ENCODE measurements around the gene PPAT.

The PPAT gene

GRCh38 chr4:56348576-56348975 is 86.8 kb downstream of the PPAT start:
- Histone ChIP-seq H3K36me3 (ENCODE audit: control insufficient read depth, insufficient read depth, low read length) (peaks cover 24% of the 10 kb centered on the region), H3K9me3 (ENCODE audit: control insufficient read depth, low read length) (no peaks in the 10 kb centered on the region), H3K4me1 (ENCODE audit: control insufficient read depth, insufficient read depth, low read length, poor library complexity, severe bottlenecking) (no peaks in the 10 kb centered on the region), H3K4me3 (ENCODE audit: extremely low read depth, insufficient read depth, low read length, poor library complexity, severe bottlenecking) (no peak overlapping the region), H3K27ac (ENCODE audit: low read depth, low read length, severe bottlenecking) (no peak overlapping the region)
- 92% methylated on average over 2 of the region's 3 CpGs for WGBS, 2 experiments (ENCODE audit: insufficient coverage in 2 of 2)

- H3K27ac ChIP-seq (ENCODE audit: low read depth, low read length, severe bottlenecking): no peak overlapping the region
- no peak overlapping the region for H3K4me3 ChIP-seq (ENCODE audit: extremely low read depth, insufficient read depth, low read length, poor library complexity, severe bottlenecking)
- 100% methylated on average over 1 of the region's 4 CpGs; no CpG with 5 or more reads in 1 of the 2 experiments for WGBS, 2 experiments (ENCODE audit: insufficient coverage in 2 of 2)
- peaks cover 16% of the 10 kb centered on the region for H3K36me3 ChIP-seq (ENCODE audit: control insufficient read depth, insufficient read depth, low read length)
- no peaks in the 10 kb centered on the region for H3K4me1 ChIP-seq (ENCODE audit: control insufficient read depth, insufficient read depth, low read length, poor library complexity, severe bottlenecking)
- H3K9me3 ChIP-seq (ENCODE audit: control insufficient read depth, low read length): no peaks in the 10 kb centered on the region
These were observed 90.0 kb downstream of the PPAT start for GRCh38 chr4:56345458-56345857.
